ENCODE results near the gene TNIP1. TPM values are rescaled to one million over a fixed set of nuclear protein-coding genes. Genes with fewer than 3 reads are reported as not detected.

Gene TNIP1
- total RNA-seq, 1 experiment from 2014 or later: 65.7 TPM

- POLR2A ChIA-PET: no interaction called here
- Histone ChIP-seq H3K4me3 (ENCODE audit: low read depth, low read length) (no peak overlapping the region), H3K9me3 (no peaks in the 10 kb centered on the region), H3K27me3 (replicated peaks; ENCODE audit: control insufficient read depth, insufficient read depth, low read length) (no peaks in the 10 kb centered on the region), H3K36me3 (ENCODE audit: control insufficient read depth, insufficient read depth, low read length) (peaks cover 17% of the 10 kb centered on the region), H3K4me1 (peaks cover 11% of the 10 kb centered on the region)
- H3K27ac Mint-ChIP-seq (ENCODE audit: unreplicated experiment): peak overlapping the region; percentile 75
- H3K36me3 Mint-ChIP-seq (ENCODE audit: insufficient read depth, unreplicated experiment): peaks cover 49% of the 10 kb centered on the region
- no peak overlapping the region for H3K4me3 Mint-ChIP-seq (ENCODE audit: unreplicated experiment)
- H3K27me3 Mint-ChIP-seq (ENCODE audit: insufficient read depth, unreplicated experiment): no peaks in the 10 kb centered on the region
- intact Hi-C loops (cut with micrococcal nuclease; ENCODE audit: unreplicated experiment): loop anchor here (1.0 kb wide), 1 partner anchor 38 kb away; no protein-coding TSS in a partner anchor
- peaks cover 7% of the 10 kb centered on the region for H3K4me1 Mint-ChIP-seq (ENCODE audit: low read depth, unreplicated experiment)
- CTCF ChIA-PET: interaction anchor here (0.6 to 1.1 kb wide), 4 partner anchors 38 to 131 kb away, joined by 3 to 4 read pairs (median 3); no protein-coding TSS in a partner anchor
- H3K9me3 Mint-ChIP-seq (ENCODE audit: unreplicated experiment): no peaks in the 10 kb centered on the region
- peak; percentile 58 to 80 for DNase-seq
- BruUV-seq (replicated peaks): no TSS peak
- TF ChIP-seq, protein P1, sequence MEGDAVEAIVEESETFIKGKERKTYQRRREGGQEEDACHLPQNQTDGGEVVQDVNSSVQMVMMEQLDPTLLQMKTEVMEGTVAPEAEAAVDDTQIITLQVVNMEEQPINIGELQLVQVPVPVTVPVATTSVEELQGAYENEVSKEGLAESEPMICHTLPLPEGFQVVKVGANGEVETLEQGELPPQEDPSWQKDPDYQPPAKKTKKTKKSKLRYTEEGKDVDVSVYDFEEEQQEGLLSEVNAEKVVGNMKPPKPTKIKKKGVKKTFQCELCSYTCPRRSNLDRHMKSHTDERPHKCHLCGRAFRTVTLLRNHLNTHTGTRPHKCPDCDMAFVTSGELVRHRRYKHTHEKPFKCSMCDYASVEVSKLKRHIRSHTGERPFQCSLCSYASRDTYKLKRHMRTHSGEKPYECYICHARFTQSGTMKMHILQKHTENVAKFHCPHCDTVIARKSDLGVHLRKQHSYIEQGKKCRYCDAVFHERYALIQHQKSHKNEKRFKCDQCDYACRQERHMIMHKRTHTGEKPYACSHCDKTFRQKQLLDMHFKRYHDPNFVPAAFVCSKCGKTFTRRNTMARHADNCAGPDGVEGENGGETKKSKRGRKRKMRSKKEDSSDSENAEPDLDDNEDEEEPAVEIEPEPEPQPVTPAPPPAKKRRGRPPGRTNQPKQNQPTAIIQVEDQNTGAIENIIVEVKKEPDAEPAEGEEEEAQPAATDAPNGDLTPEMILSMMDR (IDR thresholded peaks at IDR 0.05; ENCODE audit: insufficient read depth in 1 of 2, low read depth in 1 of 2, low read length in 1 of 2, severe bottlenecking in 1 of 2, unreplicated experiment in 1 of 2): peak in 1 of 2 experiments; percentile 28
Observed at GRCh38 chr5:151040211-151040747, 40.6 kb downstream of the TNIP1 start.

- H3K27me3 Mint-ChIP-seq (ENCODE audit: insufficient read depth, unreplicated experiment): no peaks in the 10 kb centered on the region
- intact Hi-C loops (cut with micrococcal nuclease; ENCODE audit: unreplicated experiment): loop anchor here (1.0 kb wide), 1 partner anchor 37 kb away; no protein-coding TSS in a partner anchor
- peaks cover 49% of the 10 kb centered on the region for H3K36me3 Mint-ChIP-seq (ENCODE audit: insufficient read depth, unreplicated experiment)
Observed at GRCh38 chr5:151039665-151040064, 41.2 kb downstream of the TNIP1 start.

DNA sequence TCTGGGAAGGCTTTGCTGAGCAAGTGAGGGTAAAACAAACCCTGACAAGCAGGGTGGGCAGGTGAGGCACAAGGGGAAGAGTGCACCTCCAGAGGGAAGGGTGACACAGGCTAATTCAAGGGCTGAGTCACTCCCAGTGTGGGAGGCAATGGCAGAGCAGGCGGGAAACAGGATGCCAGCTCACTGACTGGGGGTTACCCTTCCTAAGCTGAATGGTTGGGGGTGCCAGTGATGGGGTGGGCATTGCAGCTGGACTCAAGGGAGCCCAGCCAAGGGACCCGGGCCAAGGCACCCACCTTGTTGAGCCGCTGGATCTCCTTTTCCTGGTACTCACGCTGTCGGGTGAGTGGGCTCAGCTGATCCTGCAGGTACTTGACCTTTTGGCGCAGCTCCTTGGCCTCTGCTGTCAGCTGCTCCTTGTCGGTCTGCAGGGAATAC is 42.0 kb downstream of the TNIP1 start:
- TF ChIP-seq, protein P1 (IDR thresholded peaks at IDR 0.05; ENCODE audit: insufficient read depth in 1 of 2, low read depth in 1 of 2, low read length in 1 of 2, severe bottlenecking in 1 of 2, unreplicated experiment in 1 of 2): no peak
- peaks cover 11% of the 10 kb centered on the region for H3K4me1 ChIP-seq
- ChIA-PET CTCF (no interaction called here), POLR2A (no interaction called here)
- Mint-ChIP-seq H3K4me3 (ENCODE audit: unreplicated experiment) (no peak overlapping the region), H3K27ac (ENCODE audit: unreplicated experiment) (peak overlapping the region; percentile 17), H3K27me3 (ENCODE audit: insufficient read depth, unreplicated experiment) (no peaks in the 10 kb centered on the region), H3K36me3 (ENCODE audit: insufficient read depth, unreplicated experiment) (peaks cover 49% of the 10 kb centered on the region), H3K4me1 (ENCODE audit: low read depth, unreplicated experiment) (peaks cover 7% of the 10 kb centered on the region), H3K9me3 (ENCODE audit: unreplicated experiment) (no peaks in the 10 kb centered on the region)
- H3K27me3 ChIP-seq (replicated peaks; ENCODE audit: control insufficient read depth, insufficient read depth, low read length): no peaks in the 10 kb centered on the region
- H3K9me3 ChIP-seq: no peaks in the 10 kb centered on the region
- intact Hi-C loops (cut with micrococcal nuclease; ENCODE audit: unreplicated experiment): no loop called here
- H3K36me3 ChIP-seq (ENCODE audit: control insufficient read depth, insufficient read depth, low read length): peaks cover 20% of the 10 kb centered on the region
- no peak overlapping the region for H3K4me3 ChIP-seq (ENCODE audit: low read depth, low read length)
- DNase-seq: no peak
- BruUV-seq (replicated peaks): no TSS peak

More at GRCh38 chr5:151039665-151040064, 41.2 kb downstream of the TNIP1 start:
- no peak overlapping the region for H3K4me3 Mint-ChIP-seq (ENCODE audit: unreplicated experiment)
- Histone ChIP-seq H3K4me3 (ENCODE audit: low read depth, low read length) (no peak overlapping the region), H3K9me3 (no peaks in the 10 kb centered on the region), H3K27me3 (replicated peaks; ENCODE audit: control insufficient read depth, insufficient read depth, low read length) (no peaks in the 10 kb centered on the region), H3K4me1 (peaks cover 11% of the 10 kb centered on the region), H3K36me3 (ENCODE audit: control insufficient read depth, insufficient read depth, low read length) (peaks cover 18% of the 10 kb centered on the region)
- H3K9me3 Mint-ChIP-seq (ENCODE audit: unreplicated experiment): no peaks in the 10 kb centered on the region
- POLR2A ChIA-PET: no interaction called here
- H3K4me1 Mint-ChIP-seq (ENCODE audit: low read depth, unreplicated experiment): peaks cover 7% of the 10 kb centered on the region
- H3K27ac Mint-ChIP-seq (ENCODE audit: unreplicated experiment): no peak overlapping the region
- BruUV-seq (replicated peaks): no TSS peak
- CTCF ChIA-PET: no interaction called here
- TF ChIP-seq, protein P1 (IDR thresholded peaks at IDR 0.05; ENCODE audit: insufficient read depth in 1 of 2, low read depth in 1 of 2, low read length in 1 of 2, severe bottlenecking in 1 of 2, unreplicated experiment in 1 of 2): no peak
- no peak for DNase-seq

Data from Caco-2 (cell line).